AG04450 (cell line): ENCODE data around the gene TTC17. TPM values are rescaled to one million over a fixed set of nuclear protein-coding genes. Genes with fewer than 3 reads are reported as not detected.

ENCODE experiments used
- CTCF ChIA-PET: fragments of 300-600, 350-600 bp; formaldehyde crosslinking; extraction: SDS; loops from one replicate; lab custom pipeline; 2022; ENCODE audit warnings: antibody characterized with exemption, inconsistent platforms; lab: Charles Lee
- POLR2A ChIA-PET: fragments of 350-600 bp; formaldehyde crosslinking; extraction: SDS; loops from one replicate; lab custom pipeline; 2021; ENCODE audit warnings: antibody characterized with exemption, inconsistent platforms; lab: Yijun Ruan, JAX
- DNase-seq: peaks from one replicate; pipeline ENCODE4 v3.0.0-alpha.2; 2011; ENCODE audit warnings: low read depth, low spot score
- H3K27ac ChIP-seq: one replicate; pipeline ENCODE4 v1.5.1; 2012; ENCODE audit warnings: low read depth, low read length, control low read depth
- H3K27me3 ChIP-seq: one replicate; pipeline ENCODE4 v1.6.0; 2012; ENCODE audit warnings: low read length; ENCODE audit not compliant: control insufficient read depth, insufficient read depth
- H3K4me3 ChIP-seq: 2 replicates; pipeline ENCODE4 v1.5.1; 2011; ENCODE audit warnings: mild to moderate bottlenecking, low read depth, low read length, control low read depth
- H3K9me3 ChIP-seq: 2 replicates; pipeline ENCODE4 v1.5.1; 2012; ENCODE audit warnings: low read length; ENCODE audit not compliant: control insufficient read depth, insufficient read depth
- CTCF ChIP-seq: IDR thresholded peaks from 2 replicates; pipeline ENCODE4 v1.5.1; 2011; ENCODE audit warnings: low read depth, low read length, control low read depth, inconsistent platforms
- polyA plus RNA-seq: library from polyadenylated mRNA; depleted of rRNA; stranded (reverse); fragments of >200 nt; gene quantifications from 2 replicates; pipeline ENCODE4 v1.2.3, GENCODE V29; 2011

Gene TTC17
- polyA plus RNA-seq, 1 experiment, result 111 TPM

- Histone ChIP-seq H3K27ac (no peak overlapping the region), H3K9me3 (no peaks in the 10 kb centered on the region), H3K4me3 (no peak overlapping the region), H3K27me3 (peaks cover 2% of the 10 kb centered on the region)
- CTCF ChIA-PET, result interaction anchor here (1.1 kb wide), 1 partner anchor 51 kb away, joined by 3 read pairs; no protein-coding TSS in a partner anchor
- no peak for DNase-seq
- TF ChIP-seq CTCF, result no peak
- POLR2A ChIA-PET, result no interaction called here
Observed at GRCh38 chr11:43515090-43515489, 156.4 kb downstream of the TTC17 start.

GRCh38 chr11:43516316-43516850 lies 157.7 kb downstream of the TTC17 start:
- H3K4me3 ChIP-seq, result no peak overlapping the region
- TF ChIP-seq CTCF, result no peak
- POLR2A ChIA-PET, result no interaction called here
- CTCF ChIA-PET, result interaction anchor here (1.1 to 1.3 kb wide), 2 partner anchors 50 to 335 kb away, joined by 3 to 4 read pairs; no protein-coding TSS in a partner anchor
- peaks cover 2% of the 10 kb centered on the region for H3K27me3 ChIP-seq
- H3K27ac ChIP-seq, result no peak overlapping the region
- H3K9me3 ChIP-seq, result peaks cover 1% of the 10 kb centered on the region; the same call in 1 of the 2 replicates
- no peak for DNase-seq

GRCh38 chr11:43517518-43517917 lies 158.8 kb downstream of the TTC17 start:
- POLR2A ChIA-PET, result no interaction called here
- Histone ChIP-seq H3K27ac (no peak overlapping the region), H3K4me3 (no peak overlapping the region), H3K27me3 (peaks cover 2% of the 10 kb centered on the region), H3K9me3 (peaks cover 9% of the 10 kb centered on the region; the same call in 1 of the 2 replicates)
- TF ChIP-seq CTCF, result no peak
- CTCF ChIA-PET, result no interaction called here
- no peak for DNase-seq

- TF ChIP-seq CTCF, result no peak
- Histone ChIP-seq H3K9me3 (peaks cover 9% of the 10 kb centered on the region; the same call in 1 of the 2 replicates), H3K27me3 (peaks cover 2% of the 10 kb centered on the region), H3K4me3 (no peak overlapping the region), H3K27ac (no peak overlapping the region)
- CTCF ChIA-PET, result no interaction called here
- DNase-seq, result no peak
- POLR2A ChIA-PET, result no interaction called here
Observed at GRCh38 chr11:43518408-43519160, 159.9 kb downstream of the TTC17 start.

GRCh38 chr11:43521471-43521870 lies 162.8 kb downstream of the TTC17 start:
- no peak overlapping the region for H3K4me3 ChIP-seq
- peaks cover 9% of the 10 kb centered on the region; the same call in 1 of the 2 replicates for H3K9me3 ChIP-seq
- DNase-seq, result no peak
- ChIA-PET CTCF (no interaction called here), POLR2A (no interaction called here)
- TF ChIP-seq CTCF, result no peak
- no peak overlapping the region for H3K27ac ChIP-seq
- no peaks in the 10 kb centered on the region for H3K27me3 ChIP-seq
